Upper lobe of right lung (tissue), 1 donor: Measurements from ENCODE around the gene RASAL3. TPM values are rescaled to one million over a fixed set of nuclear protein-coding genes. Genes with fewer than 3 reads are reported as not detected.

ENCODE experiments used
- ATAC-seq: fragments of 200-7000 bp; cut with Tn5 transposase; one replicate; pipeline ENCODE4 v1.9.1; 2020; ENCODE audit warnings: mild to moderate bottlenecking, moderate library complexity
- DNase-seq: peaks from one replicate; pipeline ENCODE4 v3.0.0-alpha.2; 2020
- H3K27ac ChIP-seq: fragments of 200-600 bp; one replicate; pipeline ENCODE4 v1.8.0; 2022
- H3K27me3 ChIP-seq: fragments of 200-600 bp; one replicate; pipeline ENCODE4 v1.8.0; 2022; ENCODE audit warnings: mild to moderate bottlenecking
- H3K36me3 ChIP-seq: fragments of 200-600 bp; one replicate; pipeline ENCODE4 v1.8.0; 2022
- H3K4me1 ChIP-seq: fragments of 200-600 bp; one replicate; pipeline ENCODE4 v1.8.0; 2022
- H3K4me3 ChIP-seq: fragments of 200-600 bp; one replicate; pipeline ENCODE4 v1.8.0; 2022; ENCODE audit warnings: mild to moderate bottlenecking
- H3K9me3 ChIP-seq: fragments of 200-600 bp; one replicate; pipeline ENCODE4 v1.8.0; 2022
- CTCF ChIP-seq: fragments of 200-600 bp; IDR thresholded peaks from one replicate; pipeline ENCODE4 v1.8.0; 2022; ENCODE audit warnings: antibody characterized with exemption
- intact Hi-C: fragments of 100-400 bp; cut with DNase I; formaldehyde crosslinking; loops from one replicate; pipeline ENCODE4 v1.11.0; 2022
- total RNA-seq: library from RNA; stranded (reverse); fragmentation: NEBNext Ultra II Directional; extraction: Animal tissue kit (Norgen Biotek cat#: 25700); gene quantifications from one replicate; pipeline ENCODE4 v1.2.1, GENCODE V29; 2021
- donor health status: DM: no; HTN: yes; CAD: no; lungs with severe emphysema.

Gene RASAL3
- total RNA-seq, 1 donor from 2014 or later = 19.1 TPM

- TF ChIP-seq CTCF = no peak
- no peak for ATAC-seq
- intact Hi-C loops = no loop called here
- DNase-seq = no peak
- no peaks in the 10 kb centered on the region for H3K9me3 ChIP-seq
- H3K4me1 ChIP-seq = peaks cover 19% of the 10 kb centered on the region
- H3K4me3 ChIP-seq = no peak overlapping the region
- no peak overlapping the region for H3K27ac ChIP-seq
- H3K36me3 ChIP-seq = peaks cover 63% of the 10 kb centered on the region
- H3K27me3 ChIP-seq = no peaks in the 10 kb centered on the region
These were observed 37.0 kb downstream of the RASAL3 start for GRCh38 chr19:15427350-15427700.

- H3K4me1 ChIP-seq = peaks cover 16% of the 10 kb centered on the region
- no peaks in the 10 kb centered on the region for H3K9me3 ChIP-seq
- intact Hi-C loops = no loop called here
- no peak for DNase-seq
- H3K4me3 ChIP-seq = no peak overlapping the region
- H3K36me3 ChIP-seq = peaks cover 66% of the 10 kb centered on the region
- no peak for ATAC-seq
- TF ChIP-seq CTCF = no peak
- H3K27me3 ChIP-seq = no peaks in the 10 kb centered on the region
- no peak overlapping the region for H3K27ac ChIP-seq
These were observed 37.6 kb downstream of the RASAL3 start for GRCh38 chr19:15426485-15427349.

- H3K27me3 ChIP-seq = no peaks in the 10 kb centered on the region
- peaks cover 7% of the 10 kb centered on the region for H3K4me1 ChIP-seq
- no peaks in the 10 kb centered on the region for H3K9me3 ChIP-seq
- no peak for TF ChIP-seq CTCF
- H3K36me3 ChIP-seq = peaks cover 66% of the 10 kb centered on the region
- intact Hi-C loops = no loop called here
- DNase-seq = no peak
- ATAC-seq = no peak
- no peak overlapping the region for H3K4me3 ChIP-seq
- no peak overlapping the region for H3K27ac ChIP-seq
These were observed 38.9 kb downstream of the RASAL3 start for GRCh38 chr19:15425321-15425950.

GRCh38 chr19:15424692-15425272 lies 39.6 kb downstream of the RASAL3 start:
- peaks cover 4% of the 10 kb centered on the region for H3K4me1 ChIP-seq
- no peak overlapping the region for H3K4me3 ChIP-seq
- intact Hi-C loops = no loop called here
- TF ChIP-seq CTCF = no peak
- ATAC-seq (no peak), DNase-seq (no peak)
- H3K27me3 ChIP-seq = no peaks in the 10 kb centered on the region
- H3K36me3 ChIP-seq = peaks cover 66% of the 10 kb centered on the region
- H3K27ac ChIP-seq = no peak overlapping the region
- H3K9me3 ChIP-seq = no peaks in the 10 kb centered on the region

GRCh38 chr19:15424121-15424520 lies 40.2 kb downstream of the RASAL3 start:
- no peak for TF ChIP-seq CTCF
- H3K36me3 ChIP-seq = peaks cover 65% of the 10 kb centered on the region
- H3K27me3 ChIP-seq = no peaks in the 10 kb centered on the region
- ATAC-seq (no peak), DNase-seq (no peak)
- no peak overlapping the region for H3K4me3 ChIP-seq
- H3K4me1 ChIP-seq = peaks cover 4% of the 10 kb centered on the region
- intact Hi-C loops = no loop called here
- H3K9me3 ChIP-seq = no peaks in the 10 kb centered on the region
- no peak overlapping the region for H3K27ac ChIP-seq
